ENCODE data around the gene CREB1.
A peak's percentile ranks its signal among the peaks of the same experiment; 100 is the strongest.

The CREB1 gene

GRCh38 chr2:207505171-207505570 is 24.6 kb upstream of the CREB1 start:
- H3K27me3 ChIP-seq (ENCODE audit: insufficient read depth, poor library complexity, severe bottlenecking): no peaks in the 10 kb centered on the region
- H3K9me3 ChIP-seq (ENCODE audit: severe bottlenecking): no peaks in the 10 kb centered on the region
- no peak for TF ChIP-seq CTCF (IDR thresholded peaks at IDR 0.05; ENCODE audit: poor library complexity, severe bottlenecking)
- H3K27ac ChIP-seq (ENCODE audit: poor library complexity, severe bottlenecking): peak overlapping the region; percentile 89
- H3K4me1 ChIP-seq (ENCODE audit: insufficient read depth, poor library complexity, severe bottlenecking): peaks cover 33% of the 10 kb centered on the region
- no peak for DNase-seq (ENCODE audit: low spot score)
- no peak overlapping the region for H3K4me3 ChIP-seq (ENCODE audit: severe bottlenecking)
- no peaks in the 10 kb centered on the region for H3K36me3 ChIP-seq (ENCODE audit: low read depth)
- peak; percentile 24; the same call in 2 of the 3 replicates for ATAC-seq (ENCODE audit: low read depth)

GRCh38 chr2:207505728-207506127 is 24.0 kb upstream of the CREB1 start:
- no peaks in the 10 kb centered on the region for H3K9me3 ChIP-seq (ENCODE audit: severe bottlenecking)
- TF ChIP-seq CTCF (IDR thresholded peaks at IDR 0.05; ENCODE audit: poor library complexity, severe bottlenecking): no peak
- ATAC-seq (ENCODE audit: low read depth): peak; percentile 97
- peak overlapping the region; percentile 89 for H3K27ac ChIP-seq (ENCODE audit: poor library complexity, severe bottlenecking)
- H3K27me3 ChIP-seq (ENCODE audit: insufficient read depth, poor library complexity, severe bottlenecking): no peaks in the 10 kb centered on the region
- DNase-seq (ENCODE audit: low spot score): peak; percentile 78
- H3K36me3 ChIP-seq (ENCODE audit: low read depth): no peaks in the 10 kb centered on the region
- peaks cover 33% of the 10 kb centered on the region for H3K4me1 ChIP-seq (ENCODE audit: insufficient read depth, poor library complexity, severe bottlenecking)
- no peak overlapping the region for H3K4me3 ChIP-seq (ENCODE audit: severe bottlenecking)

GRCh38 chr2:207506426-207506825 is 23.3 kb upstream of the CREB1 start:
- Histone ChIP-seq H3K36me3 (ENCODE audit: low read depth) (no peaks in the 10 kb centered on the region), H3K9me3 (ENCODE audit: severe bottlenecking) (no peaks in the 10 kb centered on the region), H3K27ac (ENCODE audit: poor library complexity, severe bottlenecking) (peak overlapping the region; percentile 89), H3K27me3 (ENCODE audit: insufficient read depth, poor library complexity, severe bottlenecking) (no peaks in the 10 kb centered on the region), H3K4me1 (ENCODE audit: insufficient read depth, poor library complexity, severe bottlenecking) (peaks cover 33% of the 10 kb centered on the region), H3K4me3 (ENCODE audit: severe bottlenecking) (no peak overlapping the region)
- DNase-seq (ENCODE audit: low spot score) (no peak), ATAC-seq (ENCODE audit: low read depth) (no peak)
- TF ChIP-seq CTCF (IDR thresholded peaks at IDR 0.05; ENCODE audit: poor library complexity, severe bottlenecking): no peak

- H3K36me3 ChIP-seq (ENCODE audit: low read depth): no peaks in the 10 kb centered on the region
- peak; percentile 14 for TF ChIP-seq CTCF (IDR thresholded peaks at IDR 0.05; ENCODE audit: poor library complexity, severe bottlenecking)
Measured at GRCh38 chr2:207510148-207510547, 19.6 kb upstream of the CREB1 start.

GRCh38 chr2:207511851-207512250 is 17.9 kb upstream of the CREB1 start:
- peaks cover 31% of the 10 kb centered on the region for H3K4me1 ChIP-seq (ENCODE audit: insufficient read depth, poor library complexity, severe bottlenecking)
- ATAC-seq (ENCODE audit: low read depth): no peak
- peak overlapping the region; percentile 96 for H3K27ac ChIP-seq (ENCODE audit: poor library complexity, severe bottlenecking)

More at GRCh38 chr2:207510148-207510547, 19.6 kb upstream of the CREB1 start:
- Histone ChIP-seq H3K4me1 (ENCODE audit: insufficient read depth, poor library complexity, severe bottlenecking) (peaks cover 47% of the 10 kb centered on the region), H3K27ac (ENCODE audit: poor library complexity, severe bottlenecking) (no peak overlapping the region), H3K27me3 (ENCODE audit: insufficient read depth, poor library complexity, severe bottlenecking) (no peaks in the 10 kb centered on the region), H3K4me3 (ENCODE audit: severe bottlenecking) (no peak overlapping the region), H3K9me3 (ENCODE audit: severe bottlenecking) (no peaks in the 10 kb centered on the region)
- ATAC-seq (ENCODE audit: low read depth): no peak
- DNase-seq (ENCODE audit: low spot score): no peak

More at GRCh38 chr2:207511851-207512250, 17.9 kb upstream of the CREB1 start:
- no peak for TF ChIP-seq CTCF (IDR thresholded peaks at IDR 0.05; ENCODE audit: poor library complexity, severe bottlenecking)
- no peaks in the 10 kb centered on the region for H3K9me3 ChIP-seq (ENCODE audit: severe bottlenecking)
- DNase-seq (ENCODE audit: low spot score): no peak
- no peaks in the 10 kb centered on the region for H3K36me3 ChIP-seq (ENCODE audit: low read depth)
- no peak overlapping the region for H3K4me3 ChIP-seq (ENCODE audit: severe bottlenecking)
- H3K27me3 ChIP-seq (ENCODE audit: insufficient read depth, poor library complexity, severe bottlenecking): no peaks in the 10 kb centered on the region

Data from RWPE2 (cell line).